GM18907 (cell line): ENCODE data around the gene TPBGL.
A peak's percentile ranks its signal among the peaks of the same experiment; 100 is the strongest.

ENCODE experiments used
- ATAC-seq: cut with Tn5 transposase; IDR thresholded peaks from one replicate; pipeline ENCODE4 v1.9.1; 2021; ENCODE audit warnings: mild to moderate bottlenecking, moderate library complexity; ENCODE audit not compliant: unreplicated experiment

Gene TPBGL

GRCh38 chr11:75240311-75241035 lies at the start of gene TPBGL:
TPBGL (plus strand) TSS chr11:75240774; CDS start chr11:75241050, 276 bp downstream.
- no peak for ATAC-seq

- no peak for ATAC-seq
Observed at GRCh38 chr11:75191330-75191717, 49.2 kb upstream of the TPBGL start.

- no peak for ATAC-seq
Observed at GRCh38 chr11:75193271-75193670, 47.3 kb upstream of the TPBGL start.

- ATAC-seq, result no peak
Observed at GRCh38 chr11:75193711-75194110, 46.9 kb upstream of the TPBGL start.

GRCh38 chr11:75194147-75194546 lies 46.4 kb upstream of the TPBGL start:
- ATAC-seq, result no peak

- no peak for ATAC-seq
Observed at GRCh38 chr11:75195167-75195962, 45.2 kb upstream of the TPBGL start.

GRCh38 chr11:75196426-75196825 lies 44.1 kb upstream of the TPBGL start:
- ATAC-seq, result no peak

GRCh38 chr11:75197512-75198277 lies 42.9 kb upstream of the TPBGL start:
- ATAC-seq, result no peak

- no peak for ATAC-seq
Observed at GRCh38 chr11:75198278-75198973, 42.1 kb upstream of the TPBGL start.

GRCh38 chr11:75199412-75199955 lies 41.1 kb upstream of the TPBGL start:
- ATAC-seq, result no peak

GRCh38 chr11:75200051-75200450 lies 40.5 kb upstream of the TPBGL start:
- no peak for ATAC-seq

GRCh38 chr11:75200531-75200930 lies 40.0 kb upstream of the TPBGL start:
- ATAC-seq, result no peak

GRCh38 chr11:75201771-75202170 lies 38.8 kb upstream of the TPBGL start:
- no peak for ATAC-seq

GRCh38 chr11:75202195-75202594 lies 38.4 kb upstream of the TPBGL start:
- no peak for ATAC-seq

GRCh38 chr11:75203138-75203537 lies 37.4 kb upstream of the TPBGL start:
- no peak for ATAC-seq

GRCh38 chr11:75203641-75204011 lies 36.9 kb upstream of the TPBGL start:
- ATAC-seq, result no peak

- no peak for ATAC-seq
Observed at GRCh38 chr11:75204012-75204674, 36.4 kb upstream of the TPBGL start.

GRCh38 chr11:75204685-75205563 lies 35.6 kb upstream of the TPBGL start:
- peak; percentile 78 for ATAC-seq

GRCh38 chr11:75205564-75206020 lies 35.0 kb upstream of the TPBGL start:
- no peak for ATAC-seq
